ENCODE results near the gene CLEC18A.
A peak's percentile ranks its signal among the peaks of the same experiment; 100 is the strongest.
"Not testable (repeated sequence)": the region's sequence is repeated elsewhere in the genome, so short reads cannot be mapped to it uniquely, and the experiment has no call there.

The CLEC18A gene

DNA sequence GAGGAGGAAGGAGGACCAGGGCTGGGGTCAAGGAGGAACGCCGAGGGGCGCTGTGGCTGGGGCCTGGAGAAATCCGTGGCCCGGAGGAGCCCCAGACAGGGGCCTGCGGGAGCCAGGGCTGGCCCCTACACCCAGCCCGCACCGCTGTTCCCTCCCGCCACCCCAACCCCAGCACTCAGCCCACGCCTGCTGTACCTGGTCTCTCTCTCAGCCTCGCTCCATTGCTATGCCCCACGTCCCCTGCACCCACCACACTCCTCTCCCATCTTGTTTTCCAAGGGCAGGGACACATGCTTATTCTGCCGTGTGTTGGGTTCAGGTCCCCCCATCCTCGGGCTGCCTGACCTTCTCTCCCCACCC, 518 bp downstream of the CLEC18A start:
- DNase-seq = not testable (repeated sequence)

DNA sequence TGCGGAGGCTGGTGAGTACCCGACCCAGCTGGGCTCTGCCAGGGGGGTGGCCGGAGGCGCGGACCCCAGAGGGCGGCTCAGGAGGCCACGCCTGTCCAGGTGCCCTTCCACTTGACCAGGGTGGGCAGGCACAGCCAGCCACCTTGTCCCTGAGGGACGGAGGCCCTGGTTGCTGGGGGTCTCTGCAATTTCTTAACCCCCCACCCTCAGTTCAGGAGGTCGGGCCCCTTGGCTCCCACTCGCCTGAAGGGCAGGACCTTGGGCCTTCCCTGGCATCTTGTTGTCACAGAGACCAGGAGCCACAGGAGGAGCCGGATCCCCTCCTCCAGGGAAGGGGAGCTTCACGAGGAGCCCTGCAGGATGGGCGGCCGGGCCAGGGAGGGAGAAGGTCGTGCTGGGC, 982 bp downstream of the CLEC18A start:
- peak; percentile 15 for DNase-seq

DNA sequence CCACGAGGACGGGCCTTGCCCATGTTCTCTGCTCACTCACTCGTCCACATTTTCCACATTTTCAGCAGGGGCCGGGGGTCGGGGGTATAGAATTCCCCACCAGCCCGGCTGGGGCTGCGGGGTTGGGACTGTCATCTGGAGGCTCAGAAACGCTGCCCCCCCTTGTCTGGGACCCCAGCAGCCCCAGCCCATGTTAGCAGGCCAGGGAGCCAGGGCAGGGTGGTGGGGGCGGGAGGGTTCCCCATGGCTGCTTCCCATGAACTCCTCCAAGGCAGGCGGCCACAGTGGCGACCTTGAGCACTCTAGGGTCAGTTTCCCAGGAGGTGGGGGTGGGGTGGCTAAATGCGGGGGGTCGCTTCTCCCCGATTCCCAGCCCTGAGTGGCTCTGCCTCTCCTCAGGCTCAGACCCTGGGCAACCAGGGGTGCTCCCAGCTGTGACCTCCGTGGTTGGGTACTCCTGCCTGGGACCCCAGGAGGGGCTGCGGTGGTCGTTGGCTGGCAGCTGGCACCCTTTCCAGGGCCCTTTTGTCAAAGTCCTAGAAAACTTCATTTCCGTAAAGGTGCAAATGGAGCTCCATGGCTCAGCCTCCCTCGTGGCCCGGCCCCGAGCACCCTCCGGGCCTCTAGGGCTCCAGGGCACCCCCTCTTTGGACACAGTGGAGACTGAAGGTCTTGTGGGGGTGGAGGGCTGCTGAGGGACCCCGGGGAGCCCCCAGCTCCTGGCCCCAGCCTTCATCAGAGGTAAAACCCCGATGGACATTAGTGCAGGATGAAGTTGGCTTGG, 1.6 kb downstream of the CLEC18A start:
- DNase-seq = peak; percentile 31

DNA sequence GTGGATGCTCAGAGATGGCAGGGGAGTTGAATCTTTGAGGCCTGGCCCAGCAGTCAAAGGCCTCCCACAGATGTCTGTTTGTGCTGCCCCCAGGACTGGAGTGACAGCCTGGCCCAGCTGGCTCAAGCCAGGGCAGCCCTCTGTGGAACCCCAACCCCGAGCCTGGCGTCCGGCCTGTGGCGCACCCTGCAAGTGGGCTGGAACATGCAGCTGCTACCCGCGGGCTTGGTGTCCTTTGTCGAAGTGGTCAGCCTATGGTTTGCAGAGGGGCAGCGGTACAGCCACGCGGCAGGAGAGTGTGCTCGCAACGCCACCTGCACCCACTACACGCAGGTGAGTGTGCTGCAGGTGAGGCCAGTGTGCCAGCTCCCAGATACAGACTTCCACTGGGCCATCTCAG, 3.1 kb downstream of the CLEC18A start:
- DNase-seq = not testable (repeated sequence)

DNA sequence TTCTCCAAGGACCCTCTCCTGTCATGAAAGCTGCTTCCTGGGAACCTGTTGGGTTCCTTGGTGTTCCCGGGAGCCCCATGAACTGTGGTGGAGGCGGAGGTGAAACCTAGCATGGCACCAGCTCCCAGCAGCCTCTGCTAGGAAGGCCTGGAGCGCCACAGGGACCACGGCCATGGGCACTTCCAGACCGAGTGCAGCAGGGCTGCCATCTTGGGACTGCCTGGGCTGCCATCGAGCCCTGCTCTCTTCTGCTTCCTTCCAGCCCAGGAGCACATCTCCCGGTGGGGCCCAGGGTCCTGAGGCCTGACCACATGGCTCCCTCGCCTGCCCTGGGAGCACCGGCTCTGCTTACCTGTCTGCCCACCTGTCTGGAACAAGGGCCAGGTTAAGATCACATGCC, 12.2 kb downstream of the CLEC18A start:
- not testable (repeated sequence) for DNase-seq

DNA sequence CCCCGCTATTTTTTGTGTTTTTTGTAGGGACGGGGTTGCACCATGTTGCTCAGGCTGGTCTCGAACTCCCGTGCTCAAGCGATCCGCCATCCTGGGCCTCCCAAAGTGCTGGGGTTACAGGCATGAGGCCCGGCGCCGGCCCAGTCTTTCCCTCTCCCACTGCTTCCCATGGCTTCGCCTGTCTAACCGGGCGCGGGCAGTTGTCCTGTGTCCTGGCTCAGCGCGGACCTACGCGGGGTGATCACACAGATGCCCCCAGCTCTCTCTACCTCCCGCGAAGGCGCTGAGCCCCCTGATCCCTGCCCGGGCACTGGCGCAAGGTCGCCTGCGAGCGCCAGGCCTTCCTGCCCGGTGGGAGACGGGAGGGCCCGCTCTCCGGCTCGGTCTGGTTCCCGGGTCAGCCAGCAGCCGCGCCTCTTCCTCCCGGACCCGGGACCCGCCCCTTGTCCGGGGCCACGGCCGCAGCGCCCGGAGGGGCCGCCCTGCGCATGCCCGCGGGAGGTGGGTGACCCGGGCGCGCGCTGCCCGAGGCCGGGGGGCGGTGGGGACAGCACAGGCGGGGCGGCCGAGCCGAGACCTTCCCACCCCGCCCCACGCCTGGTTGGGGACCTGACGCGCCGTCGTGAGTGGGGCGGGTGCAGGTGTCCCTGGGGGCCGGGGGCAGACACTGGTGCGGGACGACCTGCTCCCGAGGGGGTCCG, 14.0 kb downstream of the CLEC18A start:
- DNase-seq = peak; percentile 38

DNA sequence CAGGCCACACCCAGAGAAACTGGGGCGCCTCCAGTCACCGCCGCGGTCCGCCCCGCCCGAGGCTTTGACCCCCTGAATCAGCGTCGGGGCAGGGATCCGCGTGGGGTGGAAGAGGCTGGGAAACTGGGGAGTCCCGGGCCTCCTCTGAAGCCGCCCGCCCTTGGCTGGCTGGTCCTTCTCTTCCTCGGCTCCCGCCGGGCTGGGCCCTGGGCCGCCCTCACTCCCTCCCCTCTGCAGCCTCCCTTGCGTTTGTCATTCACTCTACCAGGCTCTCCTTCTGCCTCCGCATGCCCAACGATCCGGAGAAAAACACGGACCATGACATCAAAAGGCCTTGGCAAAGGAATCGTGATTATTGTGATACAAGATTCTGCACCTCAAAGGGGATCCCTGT, 14.5 kb downstream of the CLEC18A start:
- DNase-seq = peak; percentile 13

DNA sequence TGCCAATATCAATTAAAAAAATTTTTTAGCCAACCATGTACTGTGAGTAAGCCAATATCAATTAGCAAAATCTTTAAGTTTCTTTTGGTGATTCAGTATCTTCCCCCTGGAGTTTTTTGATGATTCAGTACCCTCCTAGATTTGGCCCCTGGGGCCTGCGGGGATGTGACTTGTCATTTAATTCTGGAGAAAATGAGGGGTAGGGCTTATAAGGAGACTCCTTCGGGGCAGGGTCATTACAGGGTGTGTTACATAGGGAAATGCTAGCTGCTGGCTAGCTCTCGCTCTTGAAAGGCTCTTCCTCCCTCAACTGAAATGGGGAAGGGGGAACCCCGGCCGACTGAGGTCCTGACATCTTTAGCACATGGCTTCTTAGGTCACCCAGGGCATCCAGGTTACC, 16.6 kb downstream of the CLEC18A start:
- not testable (repeated sequence) for DNase-seq

DNA sequence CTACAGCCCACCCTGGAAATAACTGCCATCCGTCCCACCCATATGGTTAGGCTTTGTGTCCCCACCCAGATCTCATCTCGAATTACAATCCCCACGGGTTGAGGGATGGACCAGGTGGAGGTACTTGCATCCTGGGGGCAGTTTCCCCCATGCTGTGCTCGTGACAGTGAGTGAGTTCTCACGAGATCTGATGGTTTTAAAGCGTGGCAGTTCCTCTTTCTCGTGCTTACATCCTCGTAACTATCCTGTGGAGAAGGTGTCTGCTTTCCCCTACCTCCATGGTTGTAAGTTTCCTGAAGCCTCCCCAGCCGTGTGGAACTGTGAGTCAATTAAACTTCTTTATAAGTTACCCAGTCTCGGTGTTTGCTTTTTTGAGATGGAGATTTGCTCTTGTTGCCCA, 17.0 kb downstream of the CLEC18A start:
- DNase-seq = not testable (repeated sequence)

DNA sequence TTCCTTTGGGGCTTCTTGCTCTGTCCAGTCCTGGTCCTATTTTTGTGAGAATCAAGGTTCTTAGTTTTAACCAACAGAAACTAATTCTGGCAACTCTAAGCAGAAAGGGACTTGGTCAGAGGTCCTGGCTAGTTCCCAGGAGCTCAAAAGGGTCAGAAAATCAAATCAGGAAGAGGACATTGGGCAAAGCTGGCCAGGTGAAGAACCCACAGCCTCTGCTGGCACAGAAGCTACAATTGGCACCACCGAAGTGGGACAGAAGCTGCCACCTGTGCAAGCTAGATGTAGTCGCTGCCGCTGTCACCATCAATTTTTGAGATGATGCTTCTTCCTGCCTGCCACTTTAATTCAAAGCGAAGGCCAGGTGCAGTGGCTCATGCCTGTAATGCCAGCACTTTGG, 18.5 kb downstream of the CLEC18A start:
- not testable (repeated sequence) for DNase-seq

DNA sequence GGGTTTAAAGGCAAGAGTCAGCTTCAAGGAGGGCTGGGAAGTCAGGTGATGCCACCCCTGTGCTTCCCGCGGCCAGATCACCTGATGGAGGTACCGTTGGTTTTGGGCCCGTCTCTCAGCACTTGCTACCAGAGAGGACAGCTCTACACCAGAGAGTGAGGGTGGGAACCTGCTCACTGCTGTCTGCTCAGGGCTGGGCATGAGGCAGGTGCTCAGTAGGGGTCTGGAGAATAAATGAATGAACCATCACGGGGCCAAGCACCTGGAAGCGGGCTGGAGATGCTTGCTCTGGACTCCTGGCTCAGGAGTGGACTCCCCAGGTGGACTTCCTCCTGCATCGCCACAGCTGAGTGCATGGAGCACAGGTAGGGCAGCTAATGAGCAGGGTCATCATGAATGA, 21.0 kb downstream of the CLEC18A start:
- DNase-seq = not testable (repeated sequence)

DNA sequence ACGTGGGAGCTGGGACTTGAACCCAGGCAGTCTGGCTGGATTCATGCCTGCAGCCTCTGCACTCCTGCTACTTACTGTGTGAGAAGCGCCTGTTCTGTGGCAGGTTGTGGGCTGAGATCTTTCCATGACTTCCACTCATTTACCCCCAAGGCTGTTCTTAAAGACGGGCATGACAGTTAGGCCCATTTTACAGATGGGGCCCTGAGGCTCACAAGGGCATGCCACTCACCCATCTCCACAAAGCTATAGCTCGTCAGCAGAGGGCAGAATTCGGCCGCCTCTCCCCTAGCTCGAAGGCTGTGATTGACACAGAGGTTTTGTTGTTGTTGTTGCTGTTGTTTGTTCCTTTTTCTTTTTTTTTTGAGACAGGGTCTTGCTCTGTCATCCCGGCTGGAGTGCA, 21.8 kb downstream of the CLEC18A start:
- DNase-seq = not testable (repeated sequence)

DNA sequence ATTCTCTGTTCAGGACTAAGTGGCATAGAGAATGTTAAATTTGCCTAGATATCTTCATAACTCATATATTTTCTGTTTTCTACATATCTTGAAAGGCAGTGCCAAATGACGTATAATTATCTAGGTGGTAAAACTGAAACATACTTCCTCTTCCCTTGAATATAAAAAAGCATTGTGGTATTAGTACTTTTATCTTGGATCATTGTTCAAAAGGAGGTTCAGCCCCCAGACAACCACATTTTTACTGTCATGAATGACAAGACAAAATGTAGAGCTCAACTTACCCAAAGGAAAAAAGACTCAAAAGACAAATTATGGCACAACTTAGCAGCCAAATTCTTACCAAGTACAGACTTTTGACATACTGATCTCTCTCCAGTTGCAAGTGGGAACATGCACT, 34.1 kb downstream of the CLEC18A start:
- not testable (repeated sequence) for DNase-seq

DNA sequence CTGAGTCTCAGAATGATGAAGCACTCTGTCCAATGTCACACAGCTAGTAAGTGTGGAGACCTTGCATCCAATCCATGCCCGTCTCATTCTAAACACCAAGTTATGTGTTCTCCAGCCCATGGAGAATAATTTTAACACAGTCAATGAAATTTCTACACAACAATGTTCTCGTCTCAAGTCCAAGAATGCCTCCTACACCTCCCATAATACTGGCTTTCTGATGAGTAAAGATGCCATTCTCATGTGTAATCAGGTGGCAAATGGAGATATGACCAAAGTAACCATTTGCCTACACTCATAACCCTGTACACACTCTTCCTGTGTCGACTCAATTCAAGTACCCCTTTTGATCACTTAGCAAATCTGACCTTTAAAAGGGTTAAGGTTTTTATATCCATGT, 46.8 kb downstream of the CLEC18A start:
- not testable (repeated sequence) for DNase-seq

DNA sequence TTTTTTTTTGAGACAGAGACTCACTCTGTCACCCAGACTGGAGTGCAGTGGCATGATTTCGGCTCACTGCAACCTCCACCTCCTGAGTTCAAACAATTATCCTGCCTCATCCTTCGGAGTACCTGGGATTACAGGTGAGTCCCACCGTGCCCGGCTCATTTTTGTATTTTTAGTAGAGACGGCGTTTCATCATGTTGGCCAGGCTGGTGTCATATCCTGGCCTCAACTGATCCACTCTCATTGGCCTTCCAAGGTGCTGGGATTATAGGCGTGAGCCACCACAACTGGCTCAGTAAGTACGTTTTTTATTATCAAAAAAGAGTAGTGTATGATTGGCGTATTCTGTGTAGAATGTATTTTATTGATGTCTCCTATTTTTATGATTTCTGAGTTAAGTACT, 48.7 kb downstream of the CLEC18A start:
- DNase-seq = not testable (repeated sequence)

DNA sequence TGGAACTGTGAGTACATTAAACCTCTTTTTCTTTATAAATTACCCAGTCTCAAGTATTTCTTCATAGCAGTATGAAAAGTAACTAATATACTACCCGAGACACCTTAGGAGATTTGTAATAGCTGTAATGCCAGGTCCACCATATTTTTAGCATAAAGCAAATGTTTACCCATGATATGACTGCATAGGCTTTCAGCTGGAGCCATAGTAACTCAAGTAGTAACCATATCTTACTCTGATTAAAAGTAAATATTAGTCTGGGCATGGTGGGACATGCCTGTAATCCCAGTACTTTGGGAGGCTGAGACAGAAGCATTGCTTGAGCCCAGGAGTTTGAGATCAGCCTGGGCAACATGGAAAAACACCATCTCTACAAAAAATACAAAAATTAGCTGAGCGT, 52.4 kb downstream of the CLEC18A start:
- not testable (repeated sequence) for DNase-seq

DNA sequence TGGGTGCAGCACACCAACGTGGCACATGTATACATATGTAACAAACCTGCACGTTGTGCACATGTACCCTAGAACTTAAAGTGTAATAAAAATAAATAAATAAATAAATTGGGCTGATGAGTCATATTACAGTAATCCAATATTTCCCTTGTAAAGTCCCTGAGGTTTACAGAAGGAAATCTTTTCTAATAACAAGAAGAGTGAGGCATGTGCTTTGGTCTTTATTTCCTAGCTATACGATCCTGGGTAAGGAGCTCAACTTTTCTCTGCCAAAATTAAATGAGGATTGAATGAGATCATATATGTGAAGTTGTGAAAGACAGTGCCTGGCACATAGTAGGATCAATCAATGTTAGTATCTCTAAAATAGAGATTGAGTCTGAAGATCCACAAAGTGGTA, 57.5 kb downstream of the CLEC18A start:
- not testable (repeated sequence) for DNase-seq

DNA sequence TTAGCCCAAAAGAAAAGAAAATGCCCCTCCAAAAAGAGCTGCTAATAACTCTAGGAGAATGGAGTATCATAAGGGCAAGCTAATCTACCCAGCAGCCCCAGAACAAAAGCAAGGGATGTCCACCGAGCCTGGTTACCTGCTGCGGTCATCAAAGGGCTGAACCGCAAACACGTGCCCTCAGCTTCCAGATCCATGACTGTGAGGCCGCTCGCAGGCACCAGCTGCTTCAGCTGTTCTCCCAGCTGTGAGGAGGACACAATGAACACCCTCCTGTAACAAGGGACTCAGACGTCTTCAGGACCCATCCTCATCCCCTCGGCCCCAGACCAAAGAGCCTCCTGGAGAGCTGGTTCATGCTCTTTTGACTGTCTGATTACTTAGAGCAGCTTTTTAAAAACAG, 59.5 kb downstream of the CLEC18A start:
- not testable (repeated sequence) for DNase-seq

DNA sequence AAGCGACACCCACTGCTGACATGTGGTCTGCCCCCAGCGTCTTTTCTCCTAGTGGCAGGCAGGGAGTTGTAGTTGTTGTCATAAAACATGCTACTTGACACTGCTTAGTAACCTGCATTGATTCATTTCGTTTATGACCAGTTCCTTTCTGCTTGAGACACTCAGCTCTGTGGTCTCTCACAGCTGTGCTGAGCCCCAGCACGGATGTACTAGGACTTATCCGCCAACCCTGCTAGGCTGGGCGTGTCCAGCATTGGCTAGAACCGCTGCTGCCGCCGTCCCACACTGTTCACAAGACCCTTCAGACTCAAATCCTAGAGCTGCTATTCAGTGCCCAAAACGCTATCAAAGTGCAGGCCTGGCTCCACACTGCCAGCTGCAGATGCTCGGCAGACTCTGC, 60.0 kb downstream of the CLEC18A start:
- not testable (repeated sequence) for DNase-seq

DNA sequence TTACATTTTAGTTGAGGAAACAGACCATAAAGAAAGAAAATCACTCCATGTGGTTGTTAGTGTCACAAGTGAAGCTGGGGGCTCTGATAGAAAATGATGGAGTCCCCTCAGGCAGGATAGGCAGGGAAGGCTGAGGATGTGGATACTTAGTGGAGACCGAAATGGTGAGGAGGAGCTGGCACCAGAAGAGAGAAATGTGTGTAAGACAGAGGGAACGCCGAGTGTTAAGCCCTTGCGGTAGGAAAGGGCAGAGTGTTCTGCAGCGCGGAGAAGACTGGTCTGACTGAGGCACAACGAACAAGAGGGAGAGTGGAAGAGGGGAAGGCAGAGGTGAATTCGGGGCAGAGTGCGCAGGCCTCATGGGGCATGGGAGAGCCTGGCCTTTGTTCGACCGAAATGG, 61.2 kb downstream of the CLEC18A start:
- DNase-seq = not testable (repeated sequence)

DNA sequence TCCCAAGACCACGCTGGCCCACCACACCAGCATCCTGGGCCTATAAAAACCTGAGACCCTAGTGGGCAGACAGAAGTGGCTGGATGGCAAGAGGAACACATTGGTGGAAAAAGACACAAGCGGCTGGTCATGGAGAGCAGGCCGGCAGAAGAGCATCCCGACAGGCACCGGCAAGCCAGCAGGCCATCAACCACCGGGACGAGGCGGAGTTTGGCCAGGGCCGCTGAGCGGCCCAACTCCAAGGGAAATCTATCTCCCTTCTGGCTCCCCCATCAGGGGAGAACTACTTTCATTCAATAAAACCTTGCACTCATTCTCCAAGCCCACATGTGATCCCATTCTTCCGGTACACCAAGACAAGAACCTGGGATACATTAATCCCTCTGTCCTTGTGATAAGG, 61.8 kb downstream of the CLEC18A start:
- DNase-seq = not testable (repeated sequence)

All from right kidney (tissue), 1 donor.